HG03139 (cell line): ENCODE data around the gene ARHGEF25.

Source experiments
- ATAC-seq: cut with Tn5 transposase; IDR thresholded peaks from one replicate; pipeline ENCODE4 v1.9.1; 2021; ENCODE audit not compliant: unreplicated experiment

ARHGEF25 gene

DNA sequence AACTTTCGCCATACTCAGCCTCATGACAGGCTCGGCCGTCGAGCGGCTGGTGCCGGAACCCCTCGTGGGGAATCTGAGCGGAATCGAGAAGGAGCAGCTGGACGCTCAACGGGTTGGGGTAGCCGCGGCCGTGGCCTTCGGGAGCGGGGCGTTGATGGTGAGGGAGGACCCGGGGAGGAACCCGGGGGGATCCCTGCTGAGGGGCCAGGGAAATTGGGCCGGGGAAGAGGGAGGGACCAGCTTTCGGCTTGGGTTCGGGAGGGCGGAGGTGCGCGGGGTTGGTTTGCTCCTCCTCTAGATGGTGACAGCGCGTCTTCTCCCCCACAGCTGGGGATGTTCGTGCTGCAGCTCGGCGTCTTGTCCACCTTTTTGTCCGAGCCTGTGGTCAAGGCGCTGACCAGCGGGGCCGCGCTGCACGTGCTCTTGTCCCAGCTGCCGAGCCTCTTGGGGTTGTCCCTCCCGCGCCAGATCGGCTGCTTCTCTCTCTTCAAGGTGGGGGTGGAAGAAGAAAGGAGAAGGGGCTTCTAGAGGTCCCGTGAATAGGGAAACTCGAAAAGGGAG is 9.8 kb downstream of the ARHGEF25 start:
- no peak for ATAC-seq

DNA sequence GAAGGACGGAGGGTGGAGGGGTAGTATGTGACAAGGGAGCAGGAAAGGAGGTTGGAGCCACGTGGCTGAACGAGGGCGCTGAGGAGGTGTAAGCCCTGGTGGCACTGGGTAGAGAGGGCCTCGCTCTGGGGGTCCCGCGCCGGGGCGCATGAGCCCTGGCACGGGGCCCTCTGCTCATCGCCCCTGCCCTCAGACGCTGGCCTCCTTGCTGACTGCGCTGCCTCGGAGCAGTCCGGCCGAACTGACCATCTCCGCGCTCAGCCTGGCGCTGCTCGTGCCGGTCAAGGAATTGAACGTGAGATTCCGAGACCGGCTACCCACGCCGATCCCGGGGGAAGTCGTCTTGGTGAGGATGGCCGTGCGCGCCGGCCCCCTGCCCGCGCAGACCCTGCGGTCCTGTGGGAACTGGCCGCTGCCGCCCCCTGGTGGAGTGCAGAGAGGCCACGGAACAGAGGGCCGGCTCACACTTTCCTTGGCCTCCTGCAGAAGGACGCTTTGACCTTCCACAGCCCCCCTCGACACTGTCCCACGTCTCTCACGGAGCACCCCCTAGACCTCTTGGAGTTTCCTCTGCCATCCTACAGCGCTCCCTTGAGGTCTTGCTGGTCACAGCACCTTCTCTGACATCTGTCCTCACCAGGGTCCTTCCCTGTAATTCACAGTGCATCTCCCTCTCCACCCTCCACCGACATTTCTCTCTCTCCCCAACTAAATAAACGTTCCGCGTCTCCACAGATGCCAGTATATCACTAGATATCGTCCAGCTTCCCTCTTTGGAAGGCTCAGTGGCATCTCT is 10.5 kb downstream of the ARHGEF25 start:
- no peak for ATAC-seq

DNA sequence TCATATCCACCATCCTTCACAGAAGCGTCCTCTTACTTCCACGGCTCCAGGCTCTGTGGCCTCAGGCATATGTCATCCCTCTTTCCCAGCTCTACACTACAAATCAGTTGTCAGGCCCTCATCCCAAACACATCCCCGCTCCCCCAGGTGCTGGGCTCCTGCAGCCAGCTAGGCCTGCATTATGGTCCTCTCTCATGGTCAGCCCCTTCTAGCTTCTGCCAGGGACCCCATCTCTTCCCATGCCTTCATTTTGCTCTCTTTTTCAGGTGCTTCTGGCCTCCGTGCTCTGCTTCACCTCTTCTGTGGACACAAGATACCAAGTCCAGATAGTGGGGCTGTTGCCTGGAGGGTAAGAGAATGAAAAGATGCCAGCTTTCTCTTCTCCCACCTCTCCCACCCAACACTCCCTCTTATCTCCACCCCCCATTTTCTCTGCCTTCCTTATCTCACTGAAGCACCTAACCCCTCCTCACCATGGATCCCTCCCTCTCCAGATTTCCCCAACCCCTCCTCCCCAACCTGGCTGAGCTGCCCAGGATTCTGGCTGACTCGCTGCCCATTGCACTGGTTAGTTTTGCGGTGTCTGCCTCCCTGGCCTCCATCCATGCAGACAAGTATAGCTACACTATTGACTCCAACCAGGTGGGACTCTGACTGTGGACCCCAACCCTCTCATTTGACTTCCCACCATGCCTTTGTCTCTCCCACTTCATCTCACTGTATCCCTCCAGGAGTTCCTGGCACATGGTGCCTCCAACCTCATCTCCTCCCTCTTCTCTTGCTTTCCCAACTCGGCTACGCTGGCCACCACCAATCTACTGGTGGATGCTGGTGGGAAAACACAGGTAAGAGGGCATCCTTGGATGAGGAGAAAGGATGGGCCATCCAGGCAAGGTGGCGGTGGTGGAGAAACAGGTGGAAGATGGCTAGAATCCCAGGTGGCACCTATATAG is 11.3 kb downstream of the ARHGEF25 start:
- ATAC-seq = no peak

DNA sequence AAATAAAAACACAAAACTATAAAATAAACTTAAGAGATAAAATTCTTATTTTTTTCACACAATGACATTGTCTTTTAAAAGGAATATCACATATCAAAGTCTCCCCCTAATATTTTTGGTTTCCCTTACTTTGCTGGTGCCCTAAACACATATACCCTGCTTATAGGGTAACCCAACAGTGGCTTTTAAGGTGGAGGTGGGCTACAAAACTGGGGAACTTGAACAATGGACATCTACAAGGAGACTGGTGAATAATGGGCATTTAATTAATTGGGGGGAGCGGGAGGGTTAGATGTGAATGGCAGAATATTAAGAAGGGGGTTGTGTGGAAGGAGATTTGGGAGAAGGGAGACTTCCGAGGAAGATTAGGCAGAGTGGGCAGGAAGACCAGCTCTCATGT is 12.2 kb downstream of the ARHGEF25 start:
- no peak for ATAC-seq

DNA sequence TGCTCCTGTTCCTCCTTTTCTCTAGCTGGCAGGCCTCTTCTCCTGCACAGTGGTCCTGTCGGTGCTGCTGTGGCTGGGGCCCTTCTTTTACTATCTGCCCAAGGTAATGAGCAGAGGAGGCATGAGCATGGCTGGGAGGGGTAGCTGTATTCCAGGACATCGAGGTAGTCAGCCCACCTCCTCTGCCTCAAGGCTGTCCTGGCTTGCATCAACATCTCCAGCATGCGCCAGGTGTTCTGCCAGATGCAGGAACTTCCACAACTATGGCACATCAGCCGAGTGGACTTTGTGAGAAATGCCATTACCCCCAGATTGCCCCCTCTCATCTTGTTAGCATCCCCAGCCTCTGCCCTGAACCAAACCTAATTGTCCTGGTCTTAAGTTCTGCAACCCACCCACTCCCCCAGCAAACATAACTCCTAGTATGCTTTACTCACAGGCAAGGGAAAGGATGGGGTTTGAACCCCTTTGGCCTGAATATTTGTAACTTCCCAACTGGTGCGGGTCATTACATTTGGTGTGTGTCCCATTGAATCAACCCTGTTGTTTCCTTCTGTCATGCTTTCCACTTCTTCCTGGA is 12.7 kb downstream of the ARHGEF25 start:
- no peak for ATAC-seq

DNA sequence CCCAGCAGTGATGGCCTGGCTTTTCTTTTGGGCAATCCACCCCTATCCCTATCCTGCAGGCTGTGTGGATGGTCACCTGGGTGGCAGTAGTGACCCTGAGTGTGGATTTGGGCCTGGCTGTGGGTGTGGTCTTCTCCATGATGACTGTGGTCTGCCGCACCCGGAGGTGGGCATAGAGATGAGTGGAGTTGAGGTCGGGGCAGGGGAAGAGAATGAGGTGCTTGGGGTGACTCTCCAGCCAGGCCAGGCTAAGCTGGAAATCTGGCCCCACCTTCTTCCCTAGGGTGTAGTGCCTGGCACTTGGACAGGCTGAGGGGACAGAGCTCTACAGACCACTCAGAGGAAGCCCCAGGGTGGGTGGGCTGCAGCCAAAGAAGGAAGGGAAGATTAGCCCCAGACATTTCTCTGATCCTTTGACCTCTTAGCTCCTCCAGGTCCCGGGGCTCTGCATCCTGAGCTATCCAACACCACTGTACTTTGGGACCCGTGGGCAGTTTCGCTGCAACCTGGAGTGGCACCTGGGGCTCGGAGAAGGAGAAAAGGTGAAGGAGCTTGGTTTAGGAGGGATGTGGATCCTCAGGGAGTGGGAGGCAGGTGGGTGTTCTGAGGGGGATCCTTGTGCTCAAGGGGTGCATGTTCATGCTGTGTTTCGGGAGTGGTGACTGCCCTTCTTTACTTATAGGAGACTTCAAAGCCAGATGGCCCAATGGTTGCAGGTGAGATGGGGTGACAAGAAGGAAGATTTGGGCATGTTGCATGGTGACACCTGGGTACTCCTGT is 13.4 kb downstream of the ARHGEF25 start:
- ATAC-seq = no peak

DNA sequence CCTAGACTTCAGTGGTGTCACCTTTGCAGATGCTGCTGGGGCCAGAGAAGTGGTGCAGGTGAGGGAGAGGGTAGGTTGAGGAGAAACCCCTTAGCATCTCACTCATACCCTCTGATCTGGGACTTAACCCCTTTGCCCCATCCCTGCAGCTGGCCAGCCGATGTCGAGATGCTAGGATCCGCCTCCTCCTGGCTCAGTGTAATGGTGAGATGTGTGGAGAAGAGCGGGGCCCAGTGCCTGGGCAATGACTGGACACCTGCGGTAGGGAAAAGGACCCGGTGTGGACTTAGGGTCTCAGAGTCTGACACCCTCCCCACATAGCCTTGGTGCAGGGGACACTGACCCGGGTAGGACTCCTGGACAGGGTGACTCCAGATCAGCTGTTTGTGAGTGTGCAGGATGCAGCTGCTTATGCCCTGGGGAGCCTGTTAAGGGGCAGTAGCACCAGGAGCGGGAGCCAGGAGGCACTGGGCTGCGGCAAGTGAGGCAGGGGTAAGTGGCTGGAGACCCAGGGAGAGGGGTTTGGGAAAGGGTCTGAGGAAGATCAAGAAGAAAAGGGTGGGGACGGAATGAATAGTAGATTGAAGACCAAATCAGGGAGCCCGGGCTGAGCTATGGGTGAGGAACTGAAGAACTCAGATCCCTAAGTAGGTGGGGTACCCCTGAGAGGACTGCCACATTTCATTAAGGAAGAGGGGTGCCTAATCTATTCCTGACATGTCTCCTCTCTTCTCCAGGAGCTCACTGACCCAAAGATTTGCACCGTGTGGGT is 14.2 kb downstream of the ARHGEF25 start:
- ATAC-seq = no peak

DNA sequence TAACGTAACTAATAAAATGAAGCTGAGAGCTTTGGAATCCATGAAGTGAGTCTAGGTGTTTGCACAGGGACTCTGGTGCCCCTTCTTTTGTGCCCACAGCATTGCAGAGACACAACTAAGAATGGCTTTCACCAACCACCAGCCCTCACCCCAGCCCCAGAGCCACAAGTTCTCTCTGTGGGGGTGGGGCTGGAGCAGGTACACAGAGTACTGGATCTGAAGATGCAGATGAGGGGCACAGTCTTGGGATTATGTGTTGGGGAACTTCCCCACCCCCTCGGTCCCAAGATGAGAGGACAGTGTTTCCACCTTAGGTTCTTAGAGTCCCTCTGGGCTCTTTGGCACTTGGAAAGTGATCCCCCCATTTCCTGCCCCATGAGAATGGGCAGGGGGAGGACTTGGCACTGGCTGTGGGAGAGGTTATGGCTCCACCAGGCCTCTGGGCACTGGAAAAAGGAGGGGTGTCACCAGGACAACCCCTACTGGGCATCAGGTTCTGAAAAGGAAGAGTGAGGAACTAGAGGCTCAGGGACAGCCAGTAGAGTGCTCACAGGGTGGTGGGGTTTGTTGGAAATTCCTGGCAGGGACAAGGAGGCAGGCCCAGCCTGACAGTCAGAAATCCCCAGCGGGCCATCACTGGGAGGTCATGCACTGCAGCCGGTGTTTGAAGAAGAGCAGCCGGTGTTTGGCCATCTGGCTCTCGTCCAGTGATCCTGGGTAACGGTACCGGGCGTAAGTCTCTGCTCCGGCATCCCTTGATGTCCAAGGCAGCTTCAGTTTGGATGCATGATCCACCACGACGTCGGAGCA is 15.1 kb downstream of the ARHGEF25 start:
- no peak for ATAC-seq

DNA sequence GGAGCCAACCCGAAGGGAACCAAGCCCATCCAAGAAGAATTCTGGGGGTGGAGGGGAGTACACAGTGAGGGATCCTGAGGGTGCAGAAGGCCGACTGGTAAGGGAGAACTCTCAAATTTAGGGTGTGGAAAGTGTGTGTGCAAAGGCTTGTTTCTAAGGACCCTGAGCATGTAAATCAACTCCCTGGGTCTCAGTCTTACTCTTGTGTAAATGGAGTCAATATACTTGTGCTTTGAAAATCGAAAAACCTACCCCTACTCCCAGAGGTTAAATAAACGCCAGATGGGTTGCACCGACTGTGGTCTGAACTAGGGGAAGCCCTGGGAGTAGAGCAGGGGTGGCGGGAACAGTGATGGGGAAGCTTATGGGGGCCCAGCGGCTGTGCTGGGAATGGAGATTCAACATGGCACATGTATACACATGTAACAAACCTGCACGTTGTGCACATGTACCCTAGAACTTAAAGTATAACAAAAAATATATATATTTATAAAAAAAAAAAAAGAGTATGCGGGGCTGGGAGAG is 15.7 kb downstream of the ARHGEF25 start:
- no peak for ATAC-seq

DNA sequence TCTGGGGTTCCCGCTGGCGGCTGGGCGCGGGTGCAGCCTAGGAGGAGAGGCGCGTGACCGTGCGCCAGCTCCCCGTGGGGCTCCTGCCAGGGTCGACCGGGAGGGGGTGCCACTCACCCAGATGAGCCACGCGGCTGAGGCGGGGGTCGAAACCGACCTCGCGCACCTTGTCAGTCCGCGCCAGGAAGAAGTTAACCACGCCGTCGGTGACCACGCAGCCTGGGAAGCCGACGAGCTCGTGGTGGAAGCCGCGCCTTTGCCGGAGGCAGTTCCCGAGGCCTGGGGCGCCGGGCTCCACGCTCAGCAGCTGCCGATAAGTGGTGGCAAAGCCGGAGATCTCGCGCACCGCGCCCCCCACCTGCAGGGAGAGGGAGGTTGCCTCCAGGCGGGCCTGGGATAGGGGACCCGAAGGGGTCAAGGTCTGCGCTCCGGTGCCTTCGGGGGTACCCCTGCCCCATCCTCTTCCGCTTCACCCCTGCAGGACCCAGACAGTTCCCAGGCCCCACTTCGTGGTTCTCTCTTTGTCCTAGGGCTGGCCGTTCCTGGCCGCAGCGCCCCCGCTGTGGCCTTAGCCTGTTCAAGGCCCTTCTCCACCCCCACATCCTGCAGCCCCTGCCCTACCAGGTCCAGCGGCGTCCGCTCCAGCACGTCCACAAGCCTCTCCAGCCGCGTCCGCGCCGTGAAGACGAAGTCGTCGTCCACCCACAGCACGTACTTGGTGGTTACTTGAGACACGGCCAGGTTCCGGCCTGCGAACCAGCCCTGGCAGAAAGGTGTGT is 16.5 kb downstream of the ARHGEF25 start:
- ATAC-seq = no peak

DNA sequence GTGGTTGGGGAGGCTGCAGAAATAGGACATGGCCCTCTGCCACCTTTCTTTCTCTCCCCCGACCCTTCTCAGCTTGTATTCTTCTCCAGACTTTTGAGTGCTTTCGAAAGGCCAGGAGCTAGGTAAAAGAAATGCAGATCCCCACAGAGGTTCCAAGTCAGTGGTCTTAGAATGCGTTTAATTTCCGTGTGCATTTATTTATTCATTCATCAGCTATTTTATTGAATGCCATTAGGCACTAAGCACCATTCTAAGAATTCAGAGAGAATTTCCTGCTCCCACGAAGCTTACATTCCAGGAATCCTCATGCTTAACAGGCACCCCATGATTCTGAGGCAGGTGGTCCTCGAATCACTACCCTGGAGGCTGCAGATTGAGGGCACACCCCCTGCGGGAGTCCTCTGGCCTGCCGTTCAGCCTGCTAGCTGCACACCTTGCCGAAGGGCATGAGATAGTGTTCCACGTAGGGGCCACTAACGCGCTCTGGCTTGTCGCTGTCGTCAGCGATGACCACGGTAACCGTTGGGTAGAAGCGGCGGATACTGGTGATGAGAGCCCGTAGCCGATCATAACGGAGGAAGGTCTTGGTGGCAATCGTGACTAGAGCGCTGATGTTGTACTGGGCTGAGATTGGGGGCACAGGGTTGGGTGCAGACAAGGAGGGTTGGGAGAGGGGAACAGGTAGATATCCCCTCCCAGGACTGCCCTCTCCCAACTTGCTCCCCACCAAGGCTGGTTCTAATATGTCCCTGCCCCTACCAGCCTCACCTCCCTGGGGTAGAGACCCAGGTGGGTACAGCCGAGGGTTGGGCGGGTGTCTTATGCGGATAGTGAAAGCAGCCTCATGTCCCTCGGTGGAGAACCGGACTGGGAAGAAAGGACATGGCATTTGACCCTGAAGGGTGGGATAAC is 17.3 kb downstream of the ARHGEF25 start:
- ATAC-seq = no peak

DNA sequence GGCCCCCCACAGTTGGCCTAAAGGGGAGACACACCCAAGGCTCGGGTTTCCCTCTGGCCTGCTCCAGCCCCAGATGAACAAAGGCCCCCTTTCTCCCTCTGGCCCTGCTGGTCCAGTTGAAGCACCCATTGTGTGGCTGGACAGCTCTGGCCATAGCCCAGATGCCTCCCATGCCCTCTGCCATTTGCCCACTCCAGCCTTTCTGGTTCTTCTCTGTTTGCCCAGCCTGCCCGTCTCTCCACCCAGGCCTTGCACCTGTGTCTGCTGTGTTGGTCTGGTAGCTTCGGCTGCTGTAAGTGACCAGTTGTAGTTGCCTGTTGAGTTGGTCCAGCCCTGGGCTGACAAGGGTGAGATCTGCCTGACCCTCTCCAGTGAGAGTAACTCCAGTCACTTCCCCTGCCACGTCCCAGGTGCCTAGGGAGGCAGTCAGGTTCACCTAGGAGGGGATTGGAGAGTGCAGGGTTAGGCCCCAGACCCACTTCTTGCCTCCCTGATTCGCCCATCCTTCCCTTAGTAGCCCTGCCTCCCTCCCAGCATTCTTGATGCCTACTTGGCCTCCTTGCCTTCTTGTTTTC is 18.7 kb downstream of the ARHGEF25 start:
- ATAC-seq = no peak

DNA sequence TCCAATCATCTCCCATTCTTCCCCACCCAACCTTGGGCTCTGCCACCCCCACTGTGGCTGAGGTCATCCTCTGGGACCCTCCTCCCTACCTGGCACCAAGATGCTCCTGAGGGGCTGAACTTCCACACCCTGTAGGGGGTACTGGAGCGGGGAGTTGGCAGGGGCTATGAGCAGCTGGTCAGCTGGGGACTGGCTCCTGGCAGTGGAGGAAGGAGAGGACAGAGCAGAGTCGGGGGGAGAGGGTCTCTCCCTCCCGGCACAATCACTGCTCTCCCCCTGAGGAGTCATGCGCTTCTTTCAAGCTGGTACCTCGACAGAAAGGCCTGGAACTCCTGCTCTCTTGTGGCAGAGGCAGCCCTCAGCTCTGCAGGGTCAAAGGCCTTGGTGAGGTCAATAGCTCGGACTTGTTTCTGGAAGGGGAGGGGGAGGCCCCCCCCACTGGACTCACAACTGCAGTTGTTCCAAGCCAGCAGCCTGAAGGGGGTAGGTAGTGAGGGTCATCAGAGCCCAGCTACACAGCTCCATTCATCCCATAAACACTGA is 19.7 kb downstream of the ARHGEF25 start:
- no peak for ATAC-seq

DNA sequence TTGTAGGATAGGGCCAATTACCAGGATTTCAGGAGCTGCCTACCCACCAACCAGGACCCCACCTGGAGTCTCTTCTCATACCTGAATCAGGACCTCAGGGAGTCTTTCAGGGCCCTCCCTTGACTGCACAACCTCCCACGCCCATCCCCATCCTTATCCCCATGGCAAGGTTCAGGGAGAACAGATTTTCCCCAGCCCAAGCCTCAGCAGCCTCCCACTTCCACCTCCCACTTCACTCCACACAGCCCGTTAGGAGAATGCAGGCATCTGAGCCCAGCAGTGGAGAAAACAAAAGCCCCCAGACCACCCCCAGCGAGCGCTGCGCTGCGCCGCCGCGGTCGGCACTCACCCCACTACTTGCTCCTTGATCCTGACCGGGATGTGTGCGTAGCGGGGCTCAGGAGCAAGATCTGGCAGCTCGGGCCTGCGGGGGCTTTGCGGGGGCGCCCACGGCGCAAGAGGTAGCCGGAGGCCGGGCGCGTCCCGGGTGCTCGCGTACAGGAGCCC is 20.4 kb downstream of the ARHGEF25 start:
- no peak for ATAC-seq

DNA sequence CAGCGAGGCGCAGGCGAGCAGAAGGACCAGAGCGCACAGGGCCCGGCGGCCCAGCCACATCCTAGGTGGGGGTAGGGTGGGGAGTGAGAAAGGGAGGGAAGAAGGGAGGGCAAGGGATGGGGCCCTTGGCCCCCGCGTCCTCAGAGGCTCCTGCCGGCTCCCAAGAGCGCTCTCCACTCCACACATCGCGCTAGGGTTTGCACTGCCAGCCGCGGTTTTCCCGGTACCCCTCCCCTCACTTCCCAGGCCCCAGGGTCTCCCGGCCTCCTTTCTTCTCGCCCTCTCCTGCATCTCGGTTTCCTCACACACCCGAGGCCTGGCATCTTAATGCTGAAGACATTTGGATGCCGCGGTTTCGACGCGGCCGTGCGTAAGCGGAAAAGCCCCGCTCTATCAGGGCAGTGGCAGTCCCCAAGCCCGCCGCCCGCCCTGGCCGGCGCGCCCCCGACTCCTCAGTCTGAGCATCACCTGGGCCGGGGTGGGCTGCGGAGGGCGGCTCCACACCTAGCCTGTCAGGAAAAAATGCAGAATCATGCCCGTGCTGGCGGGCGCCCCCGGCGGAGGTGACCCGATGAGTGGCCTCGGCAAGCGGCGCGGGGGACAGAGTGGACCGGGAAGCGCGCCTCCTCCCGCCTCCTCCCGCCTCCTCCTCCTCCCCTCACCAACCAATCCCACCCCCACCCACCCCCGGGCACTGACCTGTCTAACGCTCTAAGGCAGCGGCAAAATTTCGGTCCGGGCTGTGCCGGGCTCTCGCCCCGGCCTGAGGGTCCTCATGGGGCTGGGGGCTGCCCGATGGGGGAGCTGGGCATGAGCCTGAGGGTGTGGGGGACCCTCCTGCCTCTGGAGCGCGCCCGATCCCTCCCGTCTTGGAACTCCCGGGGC is 21.1 kb downstream of the ARHGEF25 start:
- no peak for ATAC-seq
